H9 (cell line): ENCODE data around the gene ZNF350. TPM values are rescaled to one million over a fixed set of nuclear protein-coding genes. Genes with fewer than 3 reads are reported as not detected.

Source experiments
- DNase-seq: peaks from one replicate; pipeline ENCODE4 v3.0.0-alpha.2; 2017
- H2AFZ ChIP-seq: one replicate; pipeline ENCODE4 v1.6.1; 2013; ENCODE audit warnings: mild to moderate bottlenecking, low read length, control low read depth, moderate library complexity
- H2AK5ac ChIP-seq: 2 replicates; pipeline ENCODE4 v1.6.1; 2013; ENCODE audit warnings: low read length, control low read depth, mixed read lengths; ENCODE audit not compliant: insufficient read length
- H2BK120ac ChIP-seq: one replicate; pipeline ENCODE4 v1.6.1; 2013; ENCODE audit warnings: low read depth, mild to moderate bottlenecking, low read length, control low read depth, inconsistent platforms; ENCODE audit not compliant: poor library complexity, severe bottlenecking
- H2BK12ac ChIP-seq: 2 replicates; pipeline ENCODE4 v1.6.1; 2013; ENCODE audit warnings: low read length, control low read depth, mixed read lengths, low read depth; ENCODE audit not compliant: insufficient read length
- H2BK15ac ChIP-seq: 2 replicates; pipeline ENCODE4 v1.6.1; 2013; ENCODE audit warnings: low read depth, low read length, control low read depth
- H2BK20ac ChIP-seq: one replicate; pipeline ENCODE4 v1.6.1; 2013; ENCODE audit warnings: low read depth, mild to moderate bottlenecking, low read length, control low read depth, inconsistent platforms; ENCODE audit not compliant: poor library complexity, severe bottlenecking
- H2BK5ac ChIP-seq: 2 replicates; pipeline ENCODE4 v1.6.1; 2013; ENCODE audit warnings: low read length, control low read depth, mixed read lengths; ENCODE audit not compliant: insufficient read length
- H3K14ac ChIP-seq: 2 replicates; pipeline ENCODE4 v1.6.1; 2013; ENCODE audit warnings: low read length, control low read depth; ENCODE audit not compliant: insufficient read depth
- H3K18ac ChIP-seq: 2 replicates; pipeline ENCODE4 v1.6.1; 2013; ENCODE audit warnings: low read depth, mild to moderate bottlenecking, mixed read lengths, low read length, control low read depth; ENCODE audit not compliant: insufficient read length
- H3K23ac ChIP-seq: 2 replicates; pipeline ENCODE4 v1.6.1; 2013; ENCODE audit warnings: low read length, control low read depth, mixed read lengths, low read depth; ENCODE audit not compliant: insufficient read length
- H3K23me2 ChIP-seq: 2 replicates; pipeline ENCODE4 v1.6.1; 2013; ENCODE audit warnings: low read depth, mild to moderate bottlenecking, mixed read lengths, low read length, control low read depth; ENCODE audit not compliant: insufficient read length, poor library complexity, severe bottlenecking
- H3K27ac ChIP-seq: 2 replicates; pipeline ENCODE4 v1.5.1; 2013; ENCODE audit warnings: low read length, control low read depth, mixed read lengths, low read depth; ENCODE audit not compliant: insufficient read length
- H3K27me3 ChIP-seq: 2 replicates; pipeline ENCODE4 v1.6.1; 2013; ENCODE audit warnings: low read length, control low read depth, inconsistent platforms; ENCODE audit not compliant: insufficient read depth
- H3K4ac ChIP-seq: 2 replicates; pipeline ENCODE4 v1.6.1; 2013; ENCODE audit warnings: low read depth, mild to moderate bottlenecking, control low read depth, inconsistent platforms, low read length, moderate library complexity
- H3K4me1 ChIP-seq: 2 replicates; pipeline ENCODE4 v1.6.1; 2013; ENCODE audit warnings: low read length, control low read depth, inconsistent platforms; ENCODE audit not compliant: insufficient read depth
- H3K4me2 ChIP-seq: 2 replicates; pipeline ENCODE4 v1.6.1; 2013; ENCODE audit warnings: low read length, control low read depth, mixed read lengths; ENCODE audit not compliant: insufficient read length, insufficient read depth
- H3K56ac ChIP-seq: 2 replicates; pipeline ENCODE4 v1.6.1; 2013; ENCODE audit warnings: low read depth, mild to moderate bottlenecking, mixed read lengths, low read length, control low read depth; ENCODE audit not compliant: insufficient read length
- H3K79me1 ChIP-seq: 2 replicates; pipeline ENCODE4 v1.6.1; 2013; ENCODE audit warnings: low read depth, mild to moderate bottlenecking, moderate library complexity, low read length, control low read depth, inconsistent platforms; ENCODE audit not compliant: insufficient read depth, poor library complexity, severe bottlenecking
- H3K79me2 ChIP-seq: 2 replicates; pipeline ENCODE4 v1.6.1; 2013; ENCODE audit warnings: low read length, control low read depth, inconsistent platforms; ENCODE audit not compliant: insufficient read depth
- H3K9ac ChIP-seq: 2 replicates; pipeline ENCODE4 v1.6.1; 2013; ENCODE audit warnings: low read length, control low read depth, mixed read lengths; ENCODE audit not compliant: insufficient read length; ENCODE audit errors: extremely low read depth
- H3K9me3 ChIP-seq: one replicate; pipeline ENCODE4 v1.6.1; 2013; ENCODE audit warnings: low read depth, low read length, inconsistent platforms; ENCODE audit not compliant: control insufficient read depth
- H3T11ph ChIP-seq: one replicate; pipeline ENCODE4 v1.6.1; 2013; ENCODE audit warnings: mild to moderate bottlenecking, low read length, control low read depth, inconsistent platforms
- H4K20me1 ChIP-seq: one replicate; pipeline ENCODE4 v1.6.1; 2013; ENCODE audit not compliant: control insufficient read depth, insufficient read length, insufficient read depth
- H4K5ac ChIP-seq: 2 replicates; pipeline ENCODE4 v1.6.1; 2013; ENCODE audit warnings: low read depth, mild to moderate bottlenecking, mixed read lengths, low read length, control low read depth; ENCODE audit not compliant: insufficient read length
- H4K8ac ChIP-seq: replicated peaks from 2 replicates; pipeline ENCODE4 v1.6.1; 2013; ENCODE audit warnings: low read length, control low read depth, mixed read lengths, low read depth; ENCODE audit not compliant: insufficient read length
- H4K91ac ChIP-seq: 2 replicates; pipeline ENCODE4 v1.6.1; 2013; ENCODE audit warnings: low read depth, mild to moderate bottlenecking, moderate library complexity, mixed read lengths, low read length, control low read depth; ENCODE audit not compliant: insufficient read length
- H3K27ac Mint-ChIP-seq, 3 experiments: 2 replicates in 2 of 3; 3 replicates in 1 of 3; pipeline ENCODE4 v1.8.0; 2020 to 2021; ENCODE audit warnings: mixed read lengths in 3 of 3, mild to moderate bottlenecking in 1 of 3, moderate library complexity in 1 of 3
- H3K27me3 Mint-ChIP-seq: 2 replicates; pipeline ENCODE4 v1.8.0; 2021; ENCODE audit warnings: low read depth, mild to moderate bottlenecking, moderate library complexity, mixed read lengths
- H3K36me3 Mint-ChIP-seq, 3 experiments: 2 replicates in 2 of 3; 3 replicates in 1 of 3; pipeline ENCODE4 v1.8.0; 2020 to 2021; ENCODE audit warnings: low read depth in 3 of 3, mixed read lengths in 3 of 3; ENCODE audit not compliant: insufficient read depth in 1 of 3
- H3K4me1 Mint-ChIP-seq, 2 experiments: 2 replicates each; pipeline ENCODE4 v1.8.0; 2020; ENCODE audit warnings: mixed read lengths in 2 of 2
- H3K4me3 Mint-ChIP-seq, 2 experiments: 2 replicates in 1 of 2; 3 replicates in 1 of 2; pipeline ENCODE4 v1.8.0; 2020 to 2021; ENCODE audit warnings: mild to moderate bottlenecking in 2 of 2, mixed read lengths in 2 of 2, moderate library complexity in 1 of 2
- H3K9me3 Mint-ChIP-seq, 2 experiments: 2 replicates in 1 of 2; 3 replicates in 1 of 2; pipeline ENCODE4 v1.8.0; 2020; ENCODE audit warnings: mild to moderate bottlenecking in 2 of 2, mixed read lengths in 2 of 2, moderate library complexity in 1 of 2
- WGBS: extraction: QIAGEN DNeasy Blood & Tissue Kit; methylation state at CpG from one replicate; pipeline ENCODE4 v1.1.7; 2013; ENCODE audit warnings: missing lambda C conversion rate, low lambda C conversion rate, mixed read lengths; ENCODE audit not compliant: insufficient read length; ENCODE audit errors: extremely low coverage; 5-methylcytosine and 5-hydroxymethylcytosine counted together
- total RNA-seq: library from RNA; stranded (reverse); gene quantifications from 2 replicates; pipeline ENCODE4 v1.2.1, GENCODE V29; 2021
- TF ChIP-seq, protein P1 (sequence below): fragments of 200-600 bp; sonication (generic); conservative IDR thresholded peaks from 3 replicates; pipeline ENCODE4 v1.8.0; 2021; ENCODE audit warnings: antibody characterized with exemption, mild to moderate bottlenecking

ZNF350 gene
- total RNA-seq, 1 experiment from 2014 or later = 12.9 TPM

DNA sequence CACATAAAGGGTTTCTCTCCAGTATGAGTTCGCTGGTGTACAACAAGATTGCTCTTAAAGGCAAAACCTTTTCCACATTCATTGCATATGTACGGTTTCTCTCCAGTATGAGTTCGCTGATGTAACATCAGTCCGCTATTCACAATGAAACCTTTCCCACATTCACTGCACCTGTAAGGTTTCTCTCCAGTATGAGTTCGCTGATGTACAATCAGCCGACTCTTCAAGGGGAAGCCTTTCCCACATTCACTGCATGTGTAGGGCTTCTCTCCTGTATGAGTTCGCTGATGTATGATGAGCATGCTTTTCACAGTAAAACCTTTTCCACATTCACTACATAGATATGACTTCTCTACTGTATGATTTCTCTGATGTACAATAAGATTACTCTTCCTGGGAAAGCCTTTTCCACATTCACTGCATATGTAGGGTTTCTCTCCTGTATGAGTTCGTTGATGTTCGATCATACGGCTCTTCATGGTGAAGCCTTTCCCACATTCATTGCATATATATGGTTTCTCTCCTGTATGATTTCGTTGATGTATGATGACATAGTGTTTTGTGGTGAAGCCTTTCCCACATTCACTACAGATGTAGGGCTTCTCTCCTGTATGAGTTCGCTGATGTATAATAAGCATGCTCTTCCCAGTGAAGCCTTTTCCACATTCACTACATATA, 47.5 kb upstream of the ZNF350 start:
- Mint-ChIP-seq H3K4me1 (no peaks in the 10 kb centered on the region), H3K27ac (no peak overlapping the region), H3K4me3 (no peak overlapping the region), H3K36me3 (peaks cover 72 to 94% (median 81%) of the 10 kb centered on the region in 3 experiments), H3K27me3 (peaks cover 4% of the 10 kb centered on the region; the same call in 1 of the 2 replicates), H3K9me3 (peaks cover 73 to 81% of the 10 kb centered on the region in 2 experiments)
- Histone ChIP-seq H2AFZ (no peak overlapping the region), H4K5ac (no peak overlapping the region), H3K79me1 (no peaks in the 10 kb centered on the region), H4K8ac (no peak overlapping the region), H3K56ac (no peak overlapping the region), H2BK5ac (no peak overlapping the region), H2BK120ac (no peak overlapping the region), H3K9ac (no peak overlapping the region), H3K27ac (no peak overlapping the region), H2BK12ac (no peak overlapping the region), H4K20me1 (no peaks in the 10 kb centered on the region), H4K91ac (no peak overlapping the region), H3K4me2 (no peak overlapping the region), H3K18ac (no peak overlapping the region), H2BK15ac (no peak overlapping the region), H2BK20ac (no peak overlapping the region), H3K23me2 (no peaks in the 10 kb centered on the region), H3K4me1 (no peaks in the 10 kb centered on the region), H3K4ac (no peak overlapping the region), H3K27me3 (no peaks in the 10 kb centered on the region), H2AK5ac (no peak overlapping the region), H3K9me3 (peaks cover 48% of the 10 kb centered on the region), H3K14ac (no peak overlapping the region), H3K79me2 (no peaks in the 10 kb centered on the region), H3K23ac (no peak overlapping the region), H3T11ph (no peak overlapping the region)
- DNase-seq = no peak
- TF ChIP-seq, protein P1, sequence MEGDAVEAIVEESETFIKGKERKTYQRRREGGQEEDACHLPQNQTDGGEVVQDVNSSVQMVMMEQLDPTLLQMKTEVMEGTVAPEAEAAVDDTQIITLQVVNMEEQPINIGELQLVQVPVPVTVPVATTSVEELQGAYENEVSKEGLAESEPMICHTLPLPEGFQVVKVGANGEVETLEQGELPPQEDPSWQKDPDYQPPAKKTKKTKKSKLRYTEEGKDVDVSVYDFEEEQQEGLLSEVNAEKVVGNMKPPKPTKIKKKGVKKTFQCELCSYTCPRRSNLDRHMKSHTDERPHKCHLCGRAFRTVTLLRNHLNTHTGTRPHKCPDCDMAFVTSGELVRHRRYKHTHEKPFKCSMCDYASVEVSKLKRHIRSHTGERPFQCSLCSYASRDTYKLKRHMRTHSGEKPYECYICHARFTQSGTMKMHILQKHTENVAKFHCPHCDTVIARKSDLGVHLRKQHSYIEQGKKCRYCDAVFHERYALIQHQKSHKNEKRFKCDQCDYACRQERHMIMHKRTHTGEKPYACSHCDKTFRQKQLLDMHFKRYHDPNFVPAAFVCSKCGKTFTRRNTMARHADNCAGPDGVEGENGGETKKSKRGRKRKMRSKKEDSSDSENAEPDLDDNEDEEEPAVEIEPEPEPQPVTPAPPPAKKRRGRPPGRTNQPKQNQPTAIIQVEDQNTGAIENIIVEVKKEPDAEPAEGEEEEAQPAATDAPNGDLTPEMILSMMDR = no peak
- WGBS = no CpG with 5 or more reads among the region's 12 CpGs
